Adrenal gland (tissue), 5 donors: ENCODE measurements around the gene INHBE.

ENCODE experiments used
- CTCF ChIP-seq, 6 experiments: fragments of 450-650 bp in 4 of 6; fragments of 200-600 bp in 2 of 6; sonication (generic) in 1 of 6; IDR thresholded peaks; 1 replicate in 5 of 6; 2 replicates in 1 of 6; pipeline versions ENCODE4 v1.5.1 to v1.8.0; 2016 to 2021; ENCODE audit warnings: antibody characterized with exemption in 6 of 6, mild to moderate bottlenecking in 2 of 6, moderate library complexity in 1 of 6
- POLR2A ChIP-seq, 2 donors: fragments of 450-650 bp; IDR thresholded peaks; one replicate each; pipeline ENCODE4 v1.6.1; 2017; ENCODE audit warnings: antibody characterized with exemption in 2 of 2, mild to moderate bottlenecking in 2 of 2, moderate library complexity in 1 of 2
- donor health status: DM: no; HTN: no; CAD: no.

GRCh38 chr12:57449375-57449774 is 5.7 kb upstream of the INHBE start:
- TF ChIP-seq CTCF (IDR thresholded peaks at IDR 0.05) = no peak
- no peak for TF ChIP-seq POLR2A (IDR thresholded peaks at IDR 0.05)
